GM12872 (cell line): ENCODE measurements around the gene USH1G.

Experiments used
- CTCF ChIP-seq: IDR thresholded peaks from 3 replicates; pipeline ENCODE4 v1.5.1; 2011; ENCODE audit warnings: low read depth, mild to moderate bottlenecking, low read length, moderate library complexity; ENCODE audit not compliant: insufficient read depth

Gene USH1G

GRCh38 chr17:74918906-74919305 lies 4.1 kb downstream of the USH1G start:
- no peak for TF ChIP-seq CTCF

- no peak for TF ChIP-seq CTCF
Observed at GRCh38 chr17:74917430-74917829, 5.6 kb downstream of the USH1G start.

GRCh38 chr17:74916851-74917199 lies 6.2 kb downstream of the USH1G start:
- no peak for TF ChIP-seq CTCF

GRCh38 chr17:74916136-74916850 lies 6.8 kb downstream of the USH1G start:
- no peak for TF ChIP-seq CTCF

- TF ChIP-seq CTCF: no peak
Observed at GRCh38 chr17:74907012-74907411, 16.0 kb downstream of the USH1G start.

GRCh38 chr17:74904687-74905409 lies 18.2 kb downstream of the USH1G start:
- TF ChIP-seq CTCF: no peak

GRCh38 chr17:74903671-74904070 lies 19.4 kb downstream of the USH1G start:
- TF ChIP-seq CTCF: no peak
